OCI-LY7 (cell line): ENCODE measurements around the gene RUVBL1. TPM values are rescaled to one million over a fixed set of nuclear protein-coding genes. Genes with fewer than 3 reads are reported as not detected.

ENCODE experiments used
- BruUV-seq: library from RNA; stranded (reverse); fragments of 400-500 nt; replicated peaks from 2 replicates; lab custom pipeline; 2021; lab: Mats Ljungman, UMichigan
- CTCF ChIA-PET: fragments of 300-600 bp; sonication (Branson Sonifier 250); formaldehyde crosslinking; loops from one replicate; lab custom pipeline; 2022; ENCODE audit warnings: antibody characterized with exemption; ENCODE audit not compliant: unreplicated experiment; lab: Charles Lee
- POLR2A ChIA-PET: fragments of 300-600 bp; sonication (Branson Sonifier 250); formaldehyde crosslinking; loops from one replicate; lab custom pipeline; 2022; ENCODE audit warnings: antibody characterized with exemption; lab: Charles Lee
- DNase-seq: peaks from one replicate; pipeline ENCODE4 v3.0.0-alpha.2; 2015; ENCODE audit warnings: low spot score
- H2AFZ ChIP-seq: fragments of 200-600 bp; sonication (generic), shearing (Covaris generic); 2 replicates; pipeline ENCODE4 v1.6.1; 2014; ENCODE audit warnings: mild to moderate bottlenecking, antibody characterized with exemption, low read length, moderate library complexity
- H3K27ac ChIP-seq: fragments of 200-600 bp; sonication (generic); 2 replicates; pipeline ENCODE4 v1.5.1; 2014; ENCODE audit warnings: mixed run types, low read depth, mild to moderate bottlenecking, moderate library complexity, low read length, inconsistent platforms; ENCODE audit not compliant: poor library complexity, severe bottlenecking
- H3K36me3 ChIP-seq: fragments of 200-600 bp; sonication (generic); 2 replicates; pipeline ENCODE4 v1.6.1; 2014; ENCODE audit warnings: mild to moderate bottlenecking, antibody characterized with exemption, low read length, moderate library complexity, mixed read lengths; ENCODE audit not compliant: insufficient read depth
- H3K4me1 ChIP-seq: fragments of 200-600 bp; sonication (generic); 2 replicates; pipeline ENCODE4 v1.5.1; 2014; ENCODE audit warnings: mild to moderate bottlenecking, low read length; ENCODE audit not compliant: insufficient read depth, poor library complexity, severe bottlenecking
- H3K4me2 ChIP-seq: fragments of 200-600 bp; sonication (generic); 2 replicates; pipeline ENCODE4 v1.6.1; 2014; ENCODE audit warnings: mild to moderate bottlenecking, low read length
- H3K4me3 ChIP-seq: fragments of 200-600 bp; sonication (generic); 2 replicates; pipeline ENCODE4 v1.5.1; 2014; ENCODE audit warnings: mild to moderate bottlenecking, low read depth, low read length; ENCODE audit not compliant: poor library complexity, severe bottlenecking
- H3K79me2 ChIP-seq: fragments of 200-600 bp; sonication (generic); 2 replicates; pipeline ENCODE4 v1.6.1; 2016; ENCODE audit warnings: low read depth, mild to moderate bottlenecking, low read length, moderate library complexity, mixed read lengths; ENCODE audit not compliant: insufficient read depth
- H3K9me2 ChIP-seq: fragments of 200-600 bp; sonication (generic); 2 replicates; pipeline ENCODE4 v1.6.1; 2016; ENCODE audit warnings: mild to moderate bottlenecking, low read length, mixed read lengths; ENCODE audit not compliant: insufficient read depth
- H3K9me3 ChIP-seq: fragments of 200-600 bp; sonication (generic); 2 replicates; pipeline ENCODE4 v1.6.1; 2014; ENCODE audit warnings: mild to moderate bottlenecking, mixed run types, low read length, mixed read lengths
- H4K20me1 ChIP-seq: fragments of 200-600 bp; sonication (generic); 2 replicates; pipeline ENCODE4 v1.6.1; 2014; ENCODE audit warnings: mild to moderate bottlenecking, antibody characterized with exemption, low read length, moderate library complexity, mixed read lengths; ENCODE audit not compliant: insufficient read depth
- CTCF ChIP-seq: fragments of 200-600 bp; sonication (generic); conservative IDR thresholded peaks from 2 replicates; pipeline ENCODE4 v1.5.1; 2014; ENCODE audit warnings: mild to moderate bottlenecking, antibody characterized with exemption, low read length, moderate library complexity, mixed read lengths
- EZH2phosphoT487 ChIP-seq: fragments of 200-600 bp; sonication (generic); IDR thresholded peaks from 2 replicates; pipeline ENCODE4 v1.6.1; 2018; ENCODE audit warnings: low read depth, borderline replicate concordance, mild to moderate bottlenecking, mixed run types, antibody characterized with exemption, low read length, moderate library complexity, mixed read lengths
- intact Hi-C: fragments of 100-400 bp; cut with micrococcal nuclease; formaldehyde crosslinking; loops from one replicate; pipeline ENCODE4 v1.10.0; 2022; ENCODE audit not compliant: unreplicated experiment
- total RNA-seq, 2 experiments: library from RNA; depleted of rRNA in 1 of 2; stranded (reverse); fragments of >200 nt in 1 of 2; shearing (Covaris generic) in 1 of 2; gene quantifications; 2 replicates each; pipeline ENCODE4 v1.2.3, GENCODE V29; 2014 to 2022

The RUVBL1 gene
- total RNA-seq, 2 experiments from 2014 or later: 91.4 to 103 TPM

- peaks cover 37% of the 10 kb centered on the region for H3K79me2 ChIP-seq
- H3K4me1 ChIP-seq: peaks cover 31% of the 10 kb centered on the region
- no peak for DNase-seq
- no peaks in the 10 kb centered on the region for H3K9me3 ChIP-seq
- no peak overlapping the region for H2AFZ ChIP-seq
- no peak overlapping the region for H3K27ac ChIP-seq
- H3K4me3 ChIP-seq: peak overlapping the region; percentile 88
- ChIA-PET CTCF (no interaction called here), POLR2A (interaction anchor here (0.7 to 1.0 kb wide), 2 partner anchors 12 to 204 kb away, joined by 3 read pairs; no protein-coding TSS in a partner anchor)
- TF ChIP-seq CTCF (no peak), EZH2phosphoT487 (no peak)
- intact Hi-C loops: loop anchor here (5.0 kb wide), 3 partner anchors 69 to 461 kb away; partner anchors contain the start of genes RUVBL1 and TPRA1
- no TSS peak for BruUV-seq
- peaks cover 56% of the 10 kb centered on the region for H3K36me3 ChIP-seq
- peaks cover 19% of the 10 kb centered on the region for H4K20me1 ChIP-seq
- no peaks in the 10 kb centered on the region for H3K9me2 ChIP-seq
- H3K4me2 ChIP-seq: peak overlapping the region; percentile 86
Measured at GRCh38 chr3:128053614-128054013, 70.0 kb downstream of the RUVBL1 start.

- BruUV-seq: TSS peak; percentile 76
- Histone ChIP-seq H3K4me1 (peaks cover 31% of the 10 kb centered on the region), H3K4me3 (peak overlapping the region; percentile 88), H2AFZ (peak overlapping the region; percentile 27; the same call in 1 of the 2 replicates), H3K79me2 (peaks cover 37% of the 10 kb centered on the region), H3K9me2 (no peaks in the 10 kb centered on the region), H3K4me2 (peak overlapping the region; percentile 86), H3K27ac (peak overlapping the region; percentile 57), H4K20me1 (peaks cover 19% of the 10 kb centered on the region), H3K36me3 (peaks cover 49% of the 10 kb centered on the region), H3K9me3 (no peaks in the 10 kb centered on the region)
- intact Hi-C loops: loop anchor here (5.0 kb wide), 3 partner anchors 70 to 460 kb away; partner anchors contain the start of genes RUVBL1 and TPRA1
- TF ChIP-seq CTCF: no peak
- TF ChIP-seq EZH2phosphoT487: no peak
- CTCF ChIA-PET: no interaction called here
- DNase-seq: no peak
- POLR2A ChIA-PET: interaction anchor here (0.7 to 1.0 kb wide), 2 partner anchors 13 to 204 kb away, joined by 3 read pairs; no protein-coding TSS in a partner anchor
Measured at GRCh38 chr3:128052595-128053351, 70.8 kb downstream of the RUVBL1 start.
